HG03457 (cell line): Measurements from ENCODE around the gene WT1.
"Not testable (repeated sequence)": the region's sequence is repeated elsewhere in the genome, so short reads cannot be mapped to it uniquely, and the experiment has no call there.

Experiments
- ATAC-seq: cut with Tn5 transposase; IDR thresholded peaks from one replicate; pipeline ENCODE4 v1.9.1; 2021; ENCODE audit warnings: moderate number of reproducible peaks; ENCODE audit not compliant: unreplicated experiment

The WT1 gene

DNA sequence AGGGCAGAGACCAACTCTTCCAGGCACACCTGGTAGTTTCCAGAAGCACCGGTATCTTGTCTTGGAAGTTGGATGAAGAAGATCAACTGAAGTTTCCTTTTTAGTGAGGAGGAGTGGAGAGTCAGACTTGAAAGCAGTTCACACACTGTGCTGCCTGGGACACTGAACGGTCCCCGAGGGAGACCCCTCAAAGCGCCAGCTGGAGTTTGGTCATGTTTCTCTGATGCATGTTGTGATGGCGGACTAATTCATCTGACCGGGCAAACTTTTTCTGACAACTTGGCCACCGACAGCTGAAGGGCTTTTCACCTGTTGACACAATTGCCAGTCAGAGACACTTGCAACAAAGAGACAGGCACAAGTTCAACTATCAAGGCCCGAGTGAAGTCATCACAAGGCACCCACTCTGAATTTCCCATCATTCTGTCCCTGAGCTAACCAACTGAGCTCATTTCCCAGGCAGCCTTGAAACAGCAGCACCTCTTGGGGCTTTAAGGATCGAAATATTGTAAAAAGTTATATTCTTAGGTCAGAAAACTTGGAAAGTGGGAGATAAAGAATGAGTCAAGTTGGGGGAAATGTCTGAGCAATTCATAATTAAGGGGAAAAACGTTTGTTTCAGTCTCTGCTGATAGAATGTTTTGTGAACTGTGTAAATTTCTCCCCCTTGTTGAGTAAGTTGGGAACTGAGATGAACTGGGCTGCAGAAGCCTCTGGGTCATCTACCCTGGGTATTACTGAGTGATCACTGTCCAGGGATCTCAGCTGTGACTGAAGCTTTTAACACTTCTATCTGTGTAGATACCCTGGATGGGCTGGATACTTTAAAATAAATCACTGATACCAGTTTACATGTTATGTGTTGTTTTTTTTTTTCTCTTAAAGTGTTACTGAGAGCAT lies 46.2 kb downstream of the WT1 start:
- no peak for ATAC-seq

DNA sequence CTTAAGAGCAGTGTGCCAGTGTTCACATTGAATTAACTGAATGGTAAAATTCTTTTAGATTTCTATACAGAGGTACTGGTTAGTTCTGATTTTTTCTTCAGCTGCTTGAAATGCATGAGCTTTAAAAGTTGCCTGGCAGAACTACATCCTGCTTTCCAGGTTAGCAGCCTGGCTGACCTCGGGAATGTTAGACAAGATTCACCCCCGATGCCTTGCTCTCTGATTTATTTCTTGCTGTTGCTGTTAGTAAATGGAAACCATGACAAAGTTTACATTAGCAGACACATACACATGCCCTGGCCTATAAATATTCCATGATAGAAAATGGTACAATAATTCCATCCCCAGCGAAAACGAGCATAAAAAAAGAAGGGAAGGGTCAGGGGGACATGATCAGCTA lies 47.0 kb downstream of the WT1 start:
- ATAC-seq, result no peak

DNA sequence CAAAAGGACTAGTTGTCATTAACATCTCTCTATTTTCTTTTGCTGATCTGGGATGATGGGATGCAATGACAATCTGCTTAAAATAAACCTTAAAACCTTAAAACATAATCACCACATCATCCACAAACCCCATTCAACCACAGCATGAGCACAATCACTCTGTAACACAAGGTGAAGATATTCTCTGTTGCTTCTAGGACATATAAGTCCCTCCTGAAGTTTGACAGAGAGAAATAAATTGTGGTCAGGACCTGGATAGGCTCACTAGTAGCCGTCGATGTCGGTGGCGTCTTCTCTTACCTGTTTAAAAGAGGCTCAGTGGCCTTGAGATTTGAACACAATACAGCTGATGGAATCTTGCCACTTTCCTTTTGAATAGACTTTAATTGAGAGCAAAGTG lies 47.9 kb downstream of the WT1 start:
- no peak for ATAC-seq

DNA sequence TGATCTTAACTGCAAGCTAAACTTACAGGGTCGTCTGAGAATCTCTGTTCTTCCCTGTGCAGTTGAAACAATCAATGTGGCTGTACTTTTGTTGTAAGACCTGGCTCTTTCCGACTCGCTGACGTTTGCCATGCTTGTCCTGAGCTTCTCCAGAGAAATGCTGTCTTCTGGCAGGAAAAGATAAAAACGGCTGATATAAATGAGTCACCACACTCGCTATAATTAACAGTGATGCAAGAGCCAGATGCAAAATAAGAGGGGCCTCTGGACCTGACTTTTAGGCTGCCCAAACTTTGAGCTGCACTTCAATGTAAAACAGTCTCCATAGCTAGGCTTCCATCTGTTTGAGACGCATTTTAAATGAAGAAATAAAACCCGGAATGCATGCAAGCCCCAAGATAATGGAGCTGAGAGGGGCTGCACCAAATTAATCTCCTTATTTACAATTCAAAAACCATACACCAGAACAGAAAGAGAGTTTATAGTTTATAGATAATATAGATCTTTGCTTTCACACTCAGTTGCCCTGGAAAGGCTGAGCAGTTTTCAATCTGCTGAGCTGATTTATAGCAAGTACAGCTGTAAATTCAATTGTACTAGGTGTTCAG lies 48.5 kb downstream of the WT1 start:
- ATAC-seq, result no peak

DNA sequence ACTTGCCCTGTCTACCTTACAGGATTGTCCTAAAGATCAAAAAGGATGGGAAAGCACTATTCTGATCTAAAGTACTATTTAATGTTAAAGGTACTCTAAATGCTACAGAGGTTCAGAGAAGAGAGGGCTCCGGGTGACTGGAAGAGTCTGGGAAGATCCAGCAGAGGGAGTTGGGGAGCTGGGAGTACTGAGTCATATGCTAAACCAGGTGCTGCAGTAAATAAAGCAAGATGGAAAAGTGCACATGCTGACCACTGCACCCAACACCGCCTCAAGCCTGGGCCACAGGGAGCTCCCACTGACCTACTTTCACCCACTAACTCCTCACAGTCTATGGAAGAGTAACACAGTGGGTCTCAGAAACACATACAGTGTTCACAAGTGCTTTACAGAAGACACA lies 49.3 kb downstream of the WT1 start:
- ATAC-seq, result no peak

DNA sequence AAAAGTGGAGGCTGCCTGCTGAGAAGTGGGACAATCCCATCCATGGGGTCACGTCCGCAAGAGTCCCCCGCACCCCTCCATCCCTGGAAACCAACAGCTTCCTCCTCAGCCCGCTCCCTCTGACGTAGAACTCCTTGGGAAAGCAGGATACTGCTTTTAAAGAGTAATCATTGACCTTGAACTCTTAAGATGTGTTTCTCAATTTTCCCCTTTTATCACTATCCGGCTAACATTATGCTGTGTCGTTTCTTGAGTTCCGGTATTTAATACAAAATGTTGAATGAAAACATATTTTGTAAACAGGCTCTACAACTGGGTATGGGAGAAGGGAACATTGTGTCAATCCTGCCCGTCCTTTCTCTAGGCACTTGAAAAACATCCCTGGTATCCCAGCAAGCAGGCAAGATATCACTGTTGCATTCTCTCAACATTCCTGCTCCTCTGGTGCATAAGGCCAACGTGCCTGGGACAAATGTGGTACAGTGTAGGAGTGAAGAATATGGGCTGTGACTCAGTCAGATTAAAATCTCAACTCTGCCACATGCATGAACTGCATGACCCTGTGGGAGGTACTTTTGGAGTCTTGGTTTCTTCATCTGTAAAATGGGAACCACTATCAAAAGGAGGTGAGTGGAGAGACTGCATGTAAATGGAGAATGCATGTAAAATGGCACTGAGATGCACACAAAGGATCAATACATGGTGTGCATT lies 52.8 kb downstream of the WT1 start:
- ATAC-seq, result no peak

DNA sequence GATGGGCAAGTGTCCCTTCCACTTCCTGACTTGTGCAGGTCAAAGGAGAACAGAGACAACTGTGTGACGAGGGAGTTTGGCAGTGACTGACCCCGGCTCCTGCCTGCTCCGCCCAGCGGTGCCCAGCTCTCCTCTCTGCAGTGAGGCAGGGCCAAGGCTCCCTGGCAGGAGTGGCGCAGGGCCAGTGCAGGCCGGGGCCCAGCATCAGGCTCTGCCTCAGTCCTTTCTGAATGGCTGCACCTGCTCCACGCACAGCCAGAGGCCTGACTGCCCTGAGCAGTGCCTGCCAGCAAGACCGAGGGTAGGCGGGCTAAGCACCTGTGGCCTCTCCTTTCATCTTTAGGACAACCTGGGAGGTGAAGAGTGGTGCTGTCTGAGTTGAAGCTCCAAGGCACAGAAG lies 54.2 kb downstream of the WT1 start:
- no peak for ATAC-seq

DNA sequence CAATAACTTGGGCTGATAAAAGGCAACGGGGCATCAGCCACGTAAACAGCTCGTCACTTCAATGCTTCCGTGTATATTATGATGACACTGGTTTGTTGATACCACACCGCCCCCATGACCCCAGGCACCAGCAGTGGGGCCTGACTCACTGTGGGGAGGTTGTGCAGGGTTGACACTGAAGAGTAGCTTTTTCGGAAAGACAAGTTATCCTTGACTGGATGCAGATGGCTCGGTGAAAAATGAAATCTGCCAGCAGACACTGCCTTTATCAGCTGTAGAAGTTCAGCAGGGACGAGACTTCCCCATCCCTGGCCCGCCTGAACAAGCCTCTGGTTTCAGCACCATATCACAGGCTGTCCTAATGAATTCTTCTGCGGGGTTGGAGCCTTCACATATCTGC lies 55.6 kb downstream of the WT1 start:
- ATAC-seq, result no peak

DNA sequence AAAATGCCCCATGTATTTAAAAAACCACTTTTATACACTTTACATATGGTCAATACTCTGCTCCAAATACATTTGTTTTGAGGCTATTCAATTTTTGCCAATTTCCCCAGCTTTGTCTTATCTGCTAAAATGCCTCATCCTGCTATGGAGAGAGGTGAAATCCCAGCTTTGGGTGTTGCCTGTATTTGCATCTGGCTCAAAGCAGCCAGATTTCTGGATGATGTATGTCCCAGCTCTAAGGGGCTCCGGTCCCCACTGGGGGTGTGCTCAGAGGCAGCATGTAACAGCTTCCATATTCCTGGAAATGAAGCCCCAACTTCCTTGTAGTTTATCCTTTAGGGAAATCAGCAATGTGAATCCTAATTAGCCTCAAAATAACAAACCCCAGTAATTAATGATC lies 59.5 kb downstream of the WT1 start:
- no peak for ATAC-seq

DNA sequence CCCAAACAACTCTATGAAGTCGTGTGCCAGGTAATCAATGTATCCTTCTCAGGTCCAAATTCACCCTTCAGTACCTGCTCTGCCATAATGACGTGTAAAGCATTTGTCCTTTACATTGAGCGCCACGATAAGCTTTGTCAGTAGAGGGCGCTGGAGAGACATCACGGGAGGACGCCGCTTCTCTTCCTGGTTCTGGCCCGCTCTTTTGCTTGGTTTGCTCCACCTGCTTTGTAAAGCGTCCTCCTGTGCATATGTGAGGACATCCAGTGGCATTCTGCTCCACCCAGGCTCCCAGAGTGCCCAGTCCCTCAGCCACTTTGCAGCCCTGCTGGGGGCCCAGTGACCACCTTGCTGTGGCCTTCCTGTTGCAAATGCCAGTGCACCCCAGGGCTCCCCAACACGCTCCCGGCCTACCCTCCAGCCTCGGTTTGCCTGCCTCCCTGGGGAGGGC lies 61.1 kb downstream of the WT1 start:
- no peak for ATAC-seq

DNA sequence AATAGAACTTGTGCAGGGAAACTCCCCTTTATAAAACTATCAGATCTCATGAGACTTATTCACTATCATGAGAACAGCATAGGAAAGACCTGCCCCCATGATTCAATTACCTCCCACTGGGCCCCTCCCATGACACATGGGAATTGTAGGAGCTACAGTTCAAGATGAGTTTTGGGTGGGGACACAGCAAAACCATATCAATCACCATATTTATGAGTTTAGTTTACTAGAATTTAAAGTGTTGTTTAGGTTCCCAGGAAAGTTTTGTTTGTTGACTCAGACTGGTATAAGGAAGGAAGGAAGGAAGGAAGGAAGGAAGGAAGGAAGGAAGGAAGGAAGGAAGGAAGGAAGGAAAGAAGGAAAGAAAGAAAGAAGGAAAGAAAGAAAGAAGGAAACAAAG lies 65.4 kb downstream of the WT1 start:
- not testable (repeated sequence) for ATAC-seq

DNA sequence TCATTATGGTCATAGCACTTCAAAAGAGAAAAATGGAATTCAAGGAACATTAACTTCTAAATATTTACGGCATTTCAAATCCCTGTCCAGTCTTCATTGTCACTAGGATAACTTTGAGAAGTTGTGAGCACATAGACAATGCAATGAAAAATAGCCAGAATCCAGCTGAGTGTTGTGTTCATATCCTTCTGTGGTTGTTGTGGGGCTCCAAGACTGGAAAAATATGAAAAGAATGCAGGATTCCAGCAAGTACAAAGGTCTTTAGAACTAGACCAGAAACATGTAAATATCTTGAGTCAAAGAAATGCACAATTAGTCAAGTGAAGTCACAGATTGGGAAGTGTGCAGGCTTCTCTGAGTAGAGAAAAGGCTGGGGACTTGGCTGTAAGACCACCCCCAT lies 68.7 kb downstream of the WT1 start:
- ATAC-seq, result no peak

DNA sequence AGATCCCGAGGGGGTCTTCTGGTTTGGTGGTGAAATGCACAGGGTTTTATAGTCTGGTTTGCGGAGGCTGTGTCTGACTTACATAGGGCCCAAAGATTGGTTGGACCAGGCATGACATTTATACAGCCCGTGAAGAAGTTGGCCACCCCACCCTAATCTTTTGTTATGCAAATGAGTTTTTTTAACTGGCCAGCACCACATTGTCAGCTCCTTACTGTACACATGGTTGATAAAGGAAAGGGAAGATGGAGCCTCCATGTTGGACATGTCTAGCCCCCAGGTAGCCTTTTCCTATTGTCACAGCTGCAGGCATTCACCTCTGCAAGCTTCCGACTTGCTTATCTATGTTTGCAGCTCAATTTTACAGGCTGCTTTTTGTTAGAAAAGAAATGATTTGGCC lies 70.1 kb downstream of the WT1 start:
- ATAC-seq, result no peak

DNA sequence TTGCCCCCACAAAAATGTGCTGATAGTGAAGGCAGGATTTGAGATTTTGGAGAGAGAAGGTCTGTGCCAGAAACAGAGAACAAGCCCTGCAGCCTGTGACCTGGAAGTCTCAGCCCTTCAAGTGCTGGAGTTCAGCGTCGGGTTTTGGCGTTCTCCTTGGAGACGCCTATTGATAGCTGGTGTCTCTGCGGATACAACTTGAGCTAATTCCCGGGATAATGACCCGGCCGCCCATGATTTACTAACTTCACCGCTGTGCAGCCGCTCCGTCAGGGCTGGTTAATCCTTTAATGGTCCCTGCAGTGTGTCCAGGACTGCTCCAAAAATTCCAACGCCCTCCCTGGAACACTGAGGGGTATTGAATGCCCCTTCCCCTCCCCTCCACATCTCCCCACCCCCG lies 76.6 kb downstream of the WT1 start:
- no peak for ATAC-seq

DNA sequence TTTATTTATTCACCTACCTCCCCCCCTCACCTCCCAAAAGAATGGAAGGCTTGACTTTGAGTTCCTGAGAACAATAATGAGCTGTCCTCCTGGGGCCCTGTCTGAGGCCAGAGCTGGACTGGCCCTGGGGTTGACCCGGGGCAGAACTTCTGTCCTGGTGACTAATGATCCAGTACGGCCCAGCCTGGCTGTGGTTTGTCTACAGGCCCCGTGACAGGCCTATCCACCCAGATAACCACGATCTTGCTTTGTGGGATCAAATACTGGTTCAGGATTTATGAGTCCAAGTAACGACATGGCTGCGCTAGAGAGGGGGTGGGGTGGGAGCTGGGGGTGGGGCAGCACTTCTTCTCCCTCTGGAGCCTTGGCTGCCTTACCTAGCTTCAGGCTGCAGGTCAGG lies 81.5 kb downstream of the WT1 start:
- ATAC-seq, result no peak

DNA sequence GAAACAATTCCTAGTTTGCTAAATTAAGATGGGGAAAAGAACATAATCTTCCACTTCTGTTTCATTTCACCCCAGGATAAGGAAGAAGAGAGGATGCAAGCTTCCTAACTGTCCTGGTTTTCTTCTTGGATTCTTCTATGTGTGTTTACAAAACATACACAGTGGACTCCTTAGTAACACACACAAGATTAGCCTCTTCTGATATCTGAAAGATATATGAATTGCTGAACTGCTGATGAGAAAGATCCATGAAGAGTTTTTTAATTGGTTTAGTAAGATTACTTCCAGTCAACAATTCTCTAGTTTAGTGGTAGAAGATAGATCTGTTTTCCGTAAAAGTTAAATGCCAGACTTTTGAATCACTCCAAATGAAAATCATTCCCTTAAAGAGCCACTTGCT lies 86.8 kb downstream of the WT1 start:
- no peak for ATAC-seq

DNA sequence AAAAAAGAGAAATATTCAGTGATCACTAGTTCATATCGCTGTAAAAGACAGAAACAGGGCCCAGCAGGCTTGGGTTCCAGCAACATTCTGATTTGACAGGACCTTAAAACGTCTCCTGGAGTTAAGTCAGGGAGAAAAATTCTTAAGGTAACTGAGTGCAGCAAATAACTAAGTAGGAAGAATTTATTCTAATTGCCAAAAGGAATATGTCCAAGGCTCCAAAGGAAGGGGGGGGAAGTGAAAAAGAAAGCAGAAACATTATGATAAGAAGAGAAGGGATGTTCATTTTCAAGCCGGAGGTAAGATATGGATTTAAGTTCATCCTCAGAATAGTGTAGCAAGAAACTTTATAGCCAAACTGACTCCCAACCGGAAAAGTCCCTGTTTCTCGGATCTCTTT lies 90.4 kb downstream of the WT1 start:
- ATAC-seq, result no peak

DNA sequence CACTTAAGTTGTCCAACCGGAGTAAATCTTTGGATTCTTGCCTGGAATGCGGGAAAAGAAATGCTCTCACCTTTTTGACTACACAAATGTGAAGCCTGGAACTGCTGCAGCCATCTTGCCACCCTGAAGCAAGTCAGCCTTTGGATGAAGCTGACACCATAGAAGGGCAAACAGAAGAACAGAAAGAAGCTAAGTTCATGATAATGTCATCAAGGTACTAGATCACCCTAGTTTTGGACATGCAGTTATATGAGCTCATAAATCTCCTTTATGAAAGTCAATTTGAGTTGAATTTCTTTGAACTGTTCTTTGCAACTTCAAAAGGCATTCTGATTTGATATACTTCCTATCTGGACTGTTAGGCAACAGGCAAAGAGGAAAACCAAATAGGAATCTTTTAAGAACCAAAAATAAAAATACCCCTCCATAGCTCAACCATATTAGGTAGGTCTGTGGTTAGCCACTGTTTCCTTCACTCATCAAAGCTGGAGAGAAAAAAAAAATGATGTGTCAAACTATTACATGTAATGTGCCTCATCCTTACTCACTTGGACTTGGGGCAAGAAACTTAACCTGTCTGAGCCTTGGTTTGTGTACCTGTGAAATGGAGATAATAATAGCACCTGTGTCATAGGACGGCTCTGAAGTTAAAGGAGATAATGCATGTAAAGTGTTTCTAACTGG lies 91.9 kb downstream of the WT1 start:
- no peak for ATAC-seq

DNA sequence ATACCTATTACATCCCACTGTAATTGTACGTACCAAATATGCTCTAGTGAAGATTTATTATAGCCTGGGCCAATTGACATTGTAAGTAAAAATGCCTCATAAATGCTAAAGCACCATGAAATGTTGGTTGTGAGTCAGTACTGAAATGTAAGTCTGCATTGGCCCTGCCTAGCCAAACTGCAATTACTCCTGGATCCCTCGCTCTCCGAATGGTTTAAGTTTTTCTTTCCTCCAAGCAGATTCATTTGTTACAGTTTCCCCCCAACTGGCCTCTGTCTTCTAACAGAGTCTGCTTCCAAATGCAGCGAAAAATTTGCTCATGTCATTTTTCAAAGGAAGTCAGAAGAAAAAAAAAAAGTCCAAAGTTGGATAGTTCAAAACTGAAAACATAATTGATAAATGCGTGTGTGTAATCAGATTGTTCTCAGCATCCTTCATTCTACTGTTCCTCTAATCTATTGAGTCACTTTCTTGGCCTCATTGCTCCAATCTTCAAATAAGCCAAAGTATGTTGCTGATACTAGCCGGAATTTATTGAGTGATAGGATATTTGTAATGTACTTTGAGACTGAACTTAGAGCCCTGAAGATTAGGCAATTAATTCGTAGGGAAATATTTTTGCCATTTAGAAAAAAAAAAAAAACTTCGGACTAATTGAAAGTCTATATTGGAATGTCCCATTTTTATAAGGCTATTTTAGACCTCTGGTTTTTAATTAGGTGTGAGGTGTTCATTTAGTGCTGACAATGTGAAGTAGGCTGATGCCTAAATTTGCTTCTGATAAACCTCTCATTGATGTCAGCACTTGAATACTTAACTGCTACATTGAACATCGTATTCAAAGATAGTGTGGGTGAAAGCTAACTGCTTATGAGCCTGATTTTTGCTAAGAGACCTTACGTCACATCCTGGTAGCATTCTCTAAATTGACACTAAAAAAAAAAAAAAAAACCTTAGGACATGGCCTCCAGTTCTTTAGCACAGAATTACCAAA lies 93.4 kb downstream of the WT1 start:
- no peak for ATAC-seq

DNA sequence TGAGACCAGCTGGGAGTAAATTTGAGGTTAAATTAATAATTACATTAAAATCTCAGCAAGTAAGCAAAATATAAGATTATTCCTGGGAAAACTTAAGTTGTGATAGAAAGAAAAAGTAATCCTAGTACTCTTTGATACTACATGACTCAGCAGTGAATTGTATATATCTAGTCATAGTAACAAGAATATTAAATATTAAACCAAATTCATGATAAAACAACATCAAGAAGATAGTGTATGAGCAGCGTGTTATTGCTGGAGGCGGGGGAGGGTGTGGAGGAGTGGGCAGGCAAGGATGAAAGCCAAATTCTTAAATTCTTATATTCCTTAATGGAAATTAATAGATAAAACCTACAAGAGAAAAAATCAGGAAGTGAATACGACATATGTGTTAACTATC lies 95.2 kb downstream of the WT1 start:
- no peak for ATAC-seq
